ENCODE data around the gene BST1. TPM values are rescaled to one million over a fixed set of nuclear protein-coding genes. Genes with fewer than 3 reads are reported as not detected.

BST1 gene
- total RNA-seq, 1 donor from 2014 or later: 2.7 TPM

GRCh38 chr4:15781427-15782095 is 78.7 kb downstream of the BST1 start:
- peak overlapping the region; percentile 81 for H3K27ac ChIP-seq (replicated peaks)
- intact Hi-C loops (cut with micrococcal nuclease): no loop called here
- H3K27me3 ChIP-seq (ENCODE audit: low read depth): peaks cover 27% of the 10 kb centered on the region
- peaks cover 37% of the 10 kb centered on the region for H3K4me1 ChIP-seq
- no peaks in the 10 kb centered on the region for H3K9me3 ChIP-seq (replicated peaks)
- DNase-seq: no peak
- H3K4me3 ChIP-seq: no peak overlapping the region
- no peak for TF ChIP-seq CTCF (IDR thresholded peaks at IDR 0.05; ENCODE audit: borderline replicate concordance)
- H3K36me3 ChIP-seq: no peaks in the 10 kb centered on the region

Other genes starting within 250 kb of the BST1 start
- 9.6 TPM for gene CC2D2A, start 233.2 kb upstream of the BST1 start, total RNA-seq
- gene FBXL5, start 47.7 kb upstream of the BST1 start, total RNA-seq: 91.6 TPM
- 29.1 TPM for gene FAM200B, start 21.2 kb upstream of the BST1 start, total RNA-seq
- gene CD38, start 75.3 kb downstream of the BST1 start, total RNA-seq: 1.5 TPM
- not detected for gene FGFBP1, start 235.7 kb downstream of the BST1 start, total RNA-seq

All from left ventricle myocardium inferior (tissue), 1 donor.